Left ventricle myocardium inferior (tissue), 1 donor: ENCODE measurements around the gene ARRB1. TPM values are rescaled to one million over a fixed set of nuclear protein-coding genes. Genes with fewer than 3 reads are reported as not detected.
A peak's percentile ranks its signal among the peaks of the same experiment; 100 is the strongest.

Experiments
- DNase-seq: peaks from one replicate; pipeline ENCODE4 v3.0.0-alpha.2; 2020
- H3K27ac ChIP-seq: fragments of 200-600 bp; replicated peaks from 2 replicates; pipeline ENCODE4 v1.8.0; 2021
- H3K27me3 ChIP-seq: fragments of 200-600 bp; 2 replicates; pipeline ENCODE4 v1.8.0; 2021; ENCODE audit warnings: low read depth
- H3K36me3 ChIP-seq: fragments of 200-600 bp; 2 replicates; pipeline ENCODE4 v1.8.0; 2021
- H3K4me1 ChIP-seq: fragments of 200-600 bp; 2 replicates; pipeline ENCODE4 v1.8.0; 2021
- H3K4me3 ChIP-seq: fragments of 200-600 bp; 2 replicates; pipeline ENCODE4 v1.8.0; 2021; ENCODE audit warnings: mild to moderate bottlenecking, moderate library complexity
- H3K9me3 ChIP-seq: fragments of 200-600 bp; replicated peaks from 2 replicates; pipeline ENCODE4 v1.8.0; 2021
- intact Hi-C: fragments of 100-400 bp; cut with micrococcal nuclease; formaldehyde crosslinking; loops from one replicate; pipeline ENCODE4 v1.11.0; 2022
- long read RNA-seq: library from polyadenylated mRNA; unstranded; transcript quantifications from one replicate; pipeline ENCODE4 v2.0.0, GENCODE V29; 2021
- total RNA-seq: library from RNA; stranded (reverse); fragmentation: NEBNext Ultra II Directional; extraction: Animal tissue kit (Norgen Biotek cat#: 25700); gene quantifications from one replicate; pipeline ENCODE4 v1.2.1, GENCODE V29; 2021
- TF ChIP-seq, protein P1 (sequence below): fragments of 200-600 bp; IDR thresholded peaks from 2 replicates; pipeline ENCODE4 v1.8.0; 2021; ENCODE audit warnings: antibody characterized with exemption, mild to moderate bottlenecking, borderline replicate concordance
- donor health status: DM: no; HTN: yes; CAD: no; lungs with severe emphysema.

The ARRB1 gene
- 25.9 TPM for total RNA-seq
- long read RNA-seq, transcript ARRB1-201 (15 exons, 1,895 nt), result minor isoform, 7 of 28 reads
- long read RNA-seq, transcript ARRB1-202 (16 exons, 3,336 nt), result major isoform, 11 of 28 reads
- long read RNA-seq, partial matches to known transcripts, result 1 of 28 reads
- long read RNA-seq, other reads (novel, unspliced or antisense), result 9 of 28 reads

- no peaks in the 10 kb centered on the region for H3K36me3 ChIP-seq
- intact Hi-C loops, result no loop called here
- peak within 1 kb of the TSS; percentile 94 for H3K27ac ChIP-seq
- TF ChIP-seq, protein P1, sequence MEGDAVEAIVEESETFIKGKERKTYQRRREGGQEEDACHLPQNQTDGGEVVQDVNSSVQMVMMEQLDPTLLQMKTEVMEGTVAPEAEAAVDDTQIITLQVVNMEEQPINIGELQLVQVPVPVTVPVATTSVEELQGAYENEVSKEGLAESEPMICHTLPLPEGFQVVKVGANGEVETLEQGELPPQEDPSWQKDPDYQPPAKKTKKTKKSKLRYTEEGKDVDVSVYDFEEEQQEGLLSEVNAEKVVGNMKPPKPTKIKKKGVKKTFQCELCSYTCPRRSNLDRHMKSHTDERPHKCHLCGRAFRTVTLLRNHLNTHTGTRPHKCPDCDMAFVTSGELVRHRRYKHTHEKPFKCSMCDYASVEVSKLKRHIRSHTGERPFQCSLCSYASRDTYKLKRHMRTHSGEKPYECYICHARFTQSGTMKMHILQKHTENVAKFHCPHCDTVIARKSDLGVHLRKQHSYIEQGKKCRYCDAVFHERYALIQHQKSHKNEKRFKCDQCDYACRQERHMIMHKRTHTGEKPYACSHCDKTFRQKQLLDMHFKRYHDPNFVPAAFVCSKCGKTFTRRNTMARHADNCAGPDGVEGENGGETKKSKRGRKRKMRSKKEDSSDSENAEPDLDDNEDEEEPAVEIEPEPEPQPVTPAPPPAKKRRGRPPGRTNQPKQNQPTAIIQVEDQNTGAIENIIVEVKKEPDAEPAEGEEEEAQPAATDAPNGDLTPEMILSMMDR, result peak; percentile 29
- peaks cover 60% of the 10 kb centered on the region for H3K4me1 ChIP-seq
- peak within 1 kb of the TSS; percentile 88 for H3K4me3 ChIP-seq
- H3K27me3 ChIP-seq, result no peaks in the 10 kb centered on the region
- DNase-seq, result no peak
- no peaks in the 10 kb centered on the region for H3K9me3 ChIP-seq
Measured at GRCh38 chr11:75351541-75351790, at the start of gene ARRB1. TSS of gene ARRB1 (minus strand) at chr11:75351661. CDS start at chr11:75351607, 54 bp downstream.

GRCh38 chr11:75400146-75400865 is 48.8 kb upstream of the ARRB1 start:
- Histone ChIP-seq H3K27me3 (no peaks in the 10 kb centered on the region), H3K27ac (peak overlapping the region; percentile 88), H3K36me3 (peaks cover 47% of the 10 kb centered on the region), H3K4me3 (peak overlapping the region; percentile 82), H3K9me3 (no peaks in the 10 kb centered on the region), H3K4me1 (peaks cover 37% of the 10 kb centered on the region)
- DNase-seq, result no peak
- intact Hi-C loops, result no loop called here
- TF ChIP-seq, protein P1, result no peak

- DNase-seq, result peak; percentile 92
- Histone ChIP-seq H3K27me3 (no peaks in the 10 kb centered on the region), H3K9me3 (no peaks in the 10 kb centered on the region), H3K4me1 (peaks cover 37% of the 10 kb centered on the region), H3K27ac (peak within 1 kb of the TSS; percentile 88), H3K36me3 (peaks cover 40% of the 10 kb centered on the region), H3K4me3 (peak within 1 kb of the TSS; percentile 82)
- intact Hi-C loops, result no loop called here
- TF ChIP-seq, protein P1, result peak; percentile 24
Measured at GRCh38 chr11:75399344-75400145, 48.1 kb upstream of the ARRB1 start, which contains the start of gene RPS3. TSS of gene RPS3 (plus strand) at chr11:75399518. CDS start at chr11:75399548, 30 bp downstream.

DNA sequence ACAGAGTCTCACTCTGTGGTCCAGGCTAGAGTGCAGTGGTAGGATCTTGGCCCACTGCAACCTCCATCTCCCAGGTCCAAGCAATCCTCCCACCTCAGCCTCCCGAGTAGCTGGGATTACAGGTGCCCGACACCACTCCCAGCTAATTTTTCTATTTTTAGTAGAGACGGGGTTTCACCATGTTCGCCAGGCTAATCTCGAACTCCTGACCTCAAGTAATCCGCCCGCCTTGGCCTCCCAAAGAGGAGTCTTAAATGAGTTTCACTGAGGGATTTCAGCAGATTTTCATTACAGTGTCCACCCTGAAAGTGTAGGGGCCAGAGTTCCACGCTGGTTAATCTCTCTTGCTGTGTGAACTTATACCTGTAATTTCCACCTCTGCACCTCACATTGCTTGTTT is 47.4 kb upstream of the ARRB1 start:
- peak overlapping the region; percentile 88 for H3K27ac ChIP-seq

More for the DNA sequence above, 47.4 kb upstream of the ARRB1 start:
- Histone ChIP-seq H3K9me3 (no peaks in the 10 kb centered on the region), H3K4me1 (peaks cover 37% of the 10 kb centered on the region), H3K36me3 (peaks cover 33% of the 10 kb centered on the region), H3K27me3 (no peaks in the 10 kb centered on the region), H3K4me3 (peak overlapping the region; percentile 82)
- TF ChIP-seq, protein P1, result no peak
- intact Hi-C loops, result no loop called here
- DNase-seq, result no peak
